ENCODE data around the gene GNG4.

GNG4 gene

DNA sequence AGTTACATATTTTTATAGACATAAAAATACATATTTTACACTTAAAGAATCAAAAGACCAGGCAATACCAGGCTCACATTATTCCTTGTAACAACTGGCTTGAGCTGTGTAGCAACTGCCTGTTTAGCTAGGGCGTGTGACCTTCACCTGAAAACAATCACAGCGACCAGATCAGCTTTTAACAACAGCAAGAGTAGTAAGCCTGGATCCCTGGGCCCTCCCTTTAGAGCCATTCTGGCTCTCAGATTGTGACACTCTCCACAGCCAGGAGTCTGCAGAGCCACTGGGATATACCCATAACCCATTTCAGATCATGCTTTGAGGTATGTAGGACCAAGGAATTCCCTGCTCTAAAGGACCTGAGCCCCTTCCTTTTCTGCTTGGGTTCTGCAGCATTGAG, 29.4 kb upstream of the GNG4 start:
- no peak overlapping the region for H3K4me3 ChIP-seq (replicated peaks; ENCODE audit: low read depth, low read length)
- DNase-seq (ENCODE audit: low read depth), result no peak
- TF ChIP-seq, protein P1, sequence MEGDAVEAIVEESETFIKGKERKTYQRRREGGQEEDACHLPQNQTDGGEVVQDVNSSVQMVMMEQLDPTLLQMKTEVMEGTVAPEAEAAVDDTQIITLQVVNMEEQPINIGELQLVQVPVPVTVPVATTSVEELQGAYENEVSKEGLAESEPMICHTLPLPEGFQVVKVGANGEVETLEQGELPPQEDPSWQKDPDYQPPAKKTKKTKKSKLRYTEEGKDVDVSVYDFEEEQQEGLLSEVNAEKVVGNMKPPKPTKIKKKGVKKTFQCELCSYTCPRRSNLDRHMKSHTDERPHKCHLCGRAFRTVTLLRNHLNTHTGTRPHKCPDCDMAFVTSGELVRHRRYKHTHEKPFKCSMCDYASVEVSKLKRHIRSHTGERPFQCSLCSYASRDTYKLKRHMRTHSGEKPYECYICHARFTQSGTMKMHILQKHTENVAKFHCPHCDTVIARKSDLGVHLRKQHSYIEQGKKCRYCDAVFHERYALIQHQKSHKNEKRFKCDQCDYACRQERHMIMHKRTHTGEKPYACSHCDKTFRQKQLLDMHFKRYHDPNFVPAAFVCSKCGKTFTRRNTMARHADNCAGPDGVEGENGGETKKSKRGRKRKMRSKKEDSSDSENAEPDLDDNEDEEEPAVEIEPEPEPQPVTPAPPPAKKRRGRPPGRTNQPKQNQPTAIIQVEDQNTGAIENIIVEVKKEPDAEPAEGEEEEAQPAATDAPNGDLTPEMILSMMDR (IDR thresholded peaks at IDR 0.05; ENCODE audit: low read length, missing control alignments), result no peak

DNA sequence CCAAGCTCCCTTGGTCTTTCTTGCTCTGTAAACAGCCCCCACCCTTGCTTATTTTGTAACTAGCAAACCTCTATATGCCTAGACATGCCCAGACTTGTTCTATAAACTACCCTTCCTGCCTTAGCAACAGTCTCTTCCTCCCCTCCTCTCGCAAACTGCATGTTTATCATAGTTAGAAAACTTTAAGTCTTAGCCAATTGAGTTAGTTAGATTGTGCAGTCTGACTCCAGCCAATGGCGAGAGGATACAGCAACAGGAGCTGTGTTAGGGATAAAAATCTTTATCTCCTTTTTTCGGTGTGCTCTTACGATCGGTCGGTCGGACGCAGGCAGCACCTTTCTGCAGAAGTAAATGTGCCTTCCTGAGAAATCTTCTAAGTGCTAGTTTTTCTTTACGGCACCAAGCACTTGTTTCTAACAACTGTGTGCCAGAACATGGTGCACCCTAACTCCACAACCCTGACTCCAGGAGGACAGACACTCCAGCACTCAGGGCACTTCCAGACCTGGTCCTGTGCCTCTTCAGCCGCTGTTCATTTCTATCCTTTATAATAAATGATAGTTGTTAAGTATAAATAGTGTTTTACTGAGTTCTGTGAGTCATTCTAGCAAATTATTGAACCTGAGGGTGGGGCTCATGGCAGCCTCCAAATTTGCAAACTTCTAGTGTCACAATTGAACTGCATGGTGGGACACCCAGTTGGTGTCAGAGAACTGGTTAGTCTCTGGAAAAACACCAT, 25.7 kb upstream of the GNG4 start:
- TF ChIP-seq, protein P1 (IDR thresholded peaks at IDR 0.05; ENCODE audit: low read length, missing control alignments), result no peak
- no peak overlapping the region for H3K4me3 ChIP-seq (replicated peaks; ENCODE audit: low read depth, low read length)
- DNase-seq (ENCODE audit: low read depth), result peak; percentile 5

DNA sequence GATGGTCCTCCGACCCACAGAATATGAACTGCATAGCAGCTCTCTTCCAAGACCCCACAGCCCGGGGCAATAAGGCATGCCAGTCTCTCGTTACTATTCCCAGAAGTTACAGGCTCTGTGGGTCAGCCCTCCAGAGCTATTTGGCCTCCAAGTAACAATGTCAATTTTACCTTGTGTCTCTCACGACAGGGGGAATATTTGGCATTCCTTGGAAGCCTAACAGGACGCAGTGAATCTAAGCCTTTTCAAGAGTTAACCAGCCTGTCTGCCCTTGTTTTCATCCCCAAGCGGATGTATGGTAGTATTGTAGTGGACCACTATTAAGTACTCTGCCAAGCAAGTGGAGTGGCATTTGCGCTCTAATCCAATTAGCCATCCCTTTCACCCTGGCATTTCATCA, 24.4 kb upstream of the GNG4 start:
- TF ChIP-seq, protein P1 (IDR thresholded peaks at IDR 0.05; ENCODE audit: low read length, missing control alignments), result no peak
- H3K4me3 ChIP-seq (replicated peaks; ENCODE audit: low read depth, low read length), result no peak overlapping the region
- DNase-seq (ENCODE audit: low read depth), result no peak

DNA sequence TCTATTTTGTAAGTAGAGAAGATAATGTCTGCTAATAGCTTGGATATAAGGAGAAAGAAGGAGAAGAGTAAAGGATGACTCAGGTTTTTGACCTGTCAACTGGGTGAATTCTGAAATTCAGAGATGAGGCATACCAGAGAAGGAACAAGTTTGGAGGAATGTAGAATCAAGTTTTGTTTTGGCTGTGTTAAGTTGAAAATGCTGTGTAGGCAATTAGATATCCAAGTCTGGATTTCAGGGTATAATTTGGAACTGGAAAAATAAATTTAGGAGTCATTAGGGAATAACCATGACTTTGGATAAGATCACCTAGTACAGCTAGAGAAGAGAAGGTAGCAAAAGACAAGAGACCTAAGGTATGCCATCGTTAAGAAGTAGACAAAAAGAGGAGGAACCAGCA, 22.4 kb upstream of the GNG4 start:
- TF ChIP-seq, protein P1 (IDR thresholded peaks at IDR 0.05; ENCODE audit: low read length, missing control alignments), result no peak
- DNase-seq (ENCODE audit: low read depth), result no peak
- no peak overlapping the region for H3K4me3 ChIP-seq (replicated peaks; ENCODE audit: low read depth, low read length)

DNA sequence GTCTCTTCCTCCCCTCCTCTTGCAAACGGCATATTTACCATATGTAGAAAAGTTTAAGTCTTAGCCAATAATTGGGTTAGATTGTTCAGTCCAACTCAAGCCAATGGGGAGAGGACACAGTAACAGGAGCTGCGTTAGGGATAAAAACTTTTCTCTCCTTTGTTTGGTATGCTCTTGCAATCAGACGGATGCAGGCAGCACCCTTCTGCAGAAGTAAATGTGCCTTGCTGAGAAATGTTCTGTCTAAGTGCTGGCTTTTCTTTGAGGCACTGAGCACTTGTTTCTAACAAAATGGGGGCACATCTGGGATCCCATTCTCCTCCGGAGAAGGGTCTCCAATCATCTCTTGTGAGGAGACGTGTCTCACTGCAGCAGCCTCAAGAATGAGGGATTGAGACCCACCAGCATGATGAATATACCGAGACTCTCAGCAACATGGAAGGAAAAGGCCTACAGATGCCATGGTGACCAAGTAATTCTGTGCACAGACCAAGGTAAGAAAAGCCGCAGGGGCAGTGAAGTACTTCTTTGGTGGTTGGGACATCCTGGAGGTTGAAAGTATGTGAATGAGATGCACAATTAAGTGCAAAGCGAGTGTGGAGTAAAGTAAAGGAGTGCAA, 20.7 kb upstream of the GNG4 start:
- TF ChIP-seq, protein P1 (IDR thresholded peaks at IDR 0.05; ENCODE audit: low read length, missing control alignments), result no peak
- H3K4me3 ChIP-seq (replicated peaks; ENCODE audit: low read depth, low read length), result no peak overlapping the region
- DNase-seq (ENCODE audit: low read depth), result no peak

DNA sequence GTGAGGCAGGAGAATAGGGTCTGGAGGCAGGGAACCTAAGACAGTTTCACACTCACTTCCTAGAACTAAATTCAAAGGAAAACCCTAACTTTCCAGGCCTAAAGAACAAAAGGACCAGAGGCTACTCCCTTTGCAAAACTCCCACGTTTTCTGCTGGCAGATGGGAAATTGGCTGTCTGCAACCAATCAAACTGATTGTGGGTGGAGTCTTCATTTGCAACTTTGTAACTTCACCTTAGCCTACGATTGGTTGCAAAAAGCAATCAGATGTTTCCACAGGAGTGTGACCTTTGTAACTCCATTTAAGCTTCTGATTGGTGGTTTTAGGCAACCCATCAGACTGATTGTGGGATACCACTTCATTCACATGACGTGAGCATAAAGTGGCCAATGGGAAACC, 19.7 kb upstream of the GNG4 start:
- no peak overlapping the region for H3K4me3 ChIP-seq (replicated peaks; ENCODE audit: low read depth, low read length)
- TF ChIP-seq, protein P1 (IDR thresholded peaks at IDR 0.05; ENCODE audit: low read length, missing control alignments), result no peak
- no peak for DNase-seq (ENCODE audit: low read depth)

DNA sequence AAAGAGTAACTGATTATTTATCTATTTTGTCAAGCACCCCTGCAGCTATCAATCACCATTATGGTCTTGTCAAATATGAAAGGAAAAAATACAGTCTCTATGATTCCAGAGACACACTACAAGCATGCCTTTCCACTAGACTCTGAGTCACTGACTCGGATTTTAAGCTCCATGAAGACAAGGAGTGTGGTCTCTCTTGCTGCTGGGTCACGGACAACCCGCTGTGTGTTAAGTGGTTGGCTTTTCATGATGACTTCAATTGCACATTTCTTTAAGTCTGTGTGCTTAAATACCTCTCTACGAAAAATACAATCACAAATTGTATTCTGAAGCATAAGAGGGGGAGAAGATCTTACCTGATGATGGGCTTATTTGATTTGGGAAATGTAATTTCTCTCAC, 14.0 kb upstream of the GNG4 start:
- H3K4me3 ChIP-seq (replicated peaks; ENCODE audit: low read depth, low read length), result no peak overlapping the region
- DNase-seq (ENCODE audit: low read depth), result no peak
- TF ChIP-seq, protein P1 (IDR thresholded peaks at IDR 0.05; ENCODE audit: low read length, missing control alignments), result no peak

Data from fibroblast of pulmonary artery (primary cell).